ENCODE results near the gene SLC5A10.
"Not testable (repeated sequence)": the region's sequence is repeated elsewhere in the genome, so short reads cannot be mapped to it uniquely, and the experiment has no call there.

SLC5A10 gene

GRCh38 chr17:19040350-19040749, 88.4 kb downstream of the SLC5A10 start:
- DNase-seq (ENCODE audit: low read depth in 3 of 3) = not testable (repeated sequence)

GRCh38 chr17:19041871-19042270, 89.9 kb downstream of the SLC5A10 start:
- DNase-seq (ENCODE audit: low read depth in 3 of 3) = not testable (repeated sequence)

GRCh38 chr17:19042369-19042768, 90.4 kb downstream of the SLC5A10 start:
- not testable (repeated sequence) for DNase-seq (ENCODE audit: low read depth in 3 of 3)

- DNase-seq (ENCODE audit: low read depth in 3 of 3) = not testable (repeated sequence)
These were observed 91.1 kb downstream of the SLC5A10 start for GRCh38 chr17:19043032-19043431.

GRCh38 chr17:19044643-19045042, 92.7 kb downstream of the SLC5A10 start:
- not testable (repeated sequence) for DNase-seq (ENCODE audit: low read depth in 3 of 3)

GRCh38 chr17:19046782-19047375, 94.9 kb downstream of the SLC5A10 start, which contains the start of gene GRAP:
GRAP (minus strand) TSS chr17:19046957; CDS start chr17:19046926, 31 bp downstream.
- not testable (repeated sequence) for DNase-seq (ENCODE audit: low read depth in 3 of 3)

- not testable (repeated sequence) for DNase-seq (ENCODE audit: low read depth in 3 of 3)
These were observed 95.5 kb downstream of the SLC5A10 start for GRCh38 chr17:19047510-19047909.

GRCh38 chr17:19048826-19049225, 96.9 kb downstream of the SLC5A10 start:
- DNase-seq (ENCODE audit: low read depth in 3 of 3) = not testable (repeated sequence)

- not testable (repeated sequence) for DNase-seq (ENCODE audit: low read depth in 3 of 3)
These were observed 103.5 kb downstream of the SLC5A10 start for GRCh38 chr17:19055447-19055846.

GRCh38 chr17:19062009-19062717, 110.2 kb downstream of the SLC5A10 start:
- not testable (repeated sequence) for DNase-seq (ENCODE audit: low read depth in 3 of 3)

GRCh38 chr17:19062718-19063325, 110.9 kb downstream of the SLC5A10 start:
- DNase-seq (ENCODE audit: low read depth in 3 of 3) = not testable (repeated sequence)

- DNase-seq (ENCODE audit: low read depth in 3 of 3) = peak; percentile 33 to 80 (median 43)
These were observed 111.5 kb downstream of the SLC5A10 start for GRCh38 chr17:19063326-19063956.

GRCh38 chr17:19064378-19064777, 112.4 kb downstream of the SLC5A10 start:
- not testable (repeated sequence) for DNase-seq (ENCODE audit: low read depth in 3 of 3)

GRCh38 chr17:19070318-19071168, 118.6 kb downstream of the SLC5A10 start:
- DNase-seq (ENCODE audit: low read depth in 3 of 3) = not testable (repeated sequence)

Measured in stimulated activated CD4-positive, alpha-beta T cell treated with anti-CD3 and anti-CD28 coated beads, TNF-alpha, amount 100 ng/mL, for 4 hours (primary cell).